ENCODE data around the gene GABRA6. TPM values are rescaled to one million over a fixed set of nuclear protein-coding genes. Genes with fewer than 3 reads are reported as not detected.

GABRA6 gene
- total and polyA plus RNA-seq, 4 donors, result not detected

Other genes starting within 250 kb of the GABRA6 start
- under 1 TPM in 1 of 2 donors, not detected in 1; 0.08 TPM for gene GABRB2, start 139.0 kb upstream of the GABRA6 start, total RNA-seq
- gene GABRB2, start 139.0 kb upstream of the GABRA6 start, polyA plus RNA-seq, result not detected
- gene GABRA1, start 162.4 kb downstream of the GABRA6 start, total RNA-seq, result not detected
- gene GABRA1, start 162.4 kb downstream of the GABRA6 start, polyA plus RNA-seq, result not detected

Measured in liver (tissue), 4 donors.